Endothelial cell of umbilical vein (primary cell): ENCODE measurements around the gene SORCS1.

ENCODE experiments used
- CTCF ChIP-seq, 2 donors: IDR thresholded peaks; 1 replicate in 1 of 2; 2 replicates in 1 of 2; pipeline ENCODE4 v1.5.1; 2011; ENCODE audit warnings: low read length in 2 of 2, mild to moderate bottlenecking in 2 of 2, moderate library complexity in 2 of 2, control low read depth in 1 of 2, inconsistent platforms in 1 of 2, low read depth in 1 of 2; ENCODE audit not compliant: insufficient read depth in 1 of 2; ENCODE audit errors: extremely low read depth in 1 of 2
- EZH2 ChIP-seq: IDR thresholded peaks from 2 replicates; pipeline ENCODE4 v1.6.1; 2012; ENCODE audit warnings: borderline replicate concordance, low read depth, mild to moderate bottlenecking, moderate library complexity, low read length, inconsistent platforms; ENCODE audit not compliant: severe bottlenecking
- GATA2 ChIP-seq: IDR thresholded peaks from 2 replicates; pipeline ENCODE4 v1.7.0; 2011; ENCODE audit warnings: low read depth, mild to moderate bottlenecking, moderate library complexity, mixed read lengths, low read length; ENCODE audit not compliant: insufficient read length, insufficient read depth
- JUN ChIP-seq: IDR thresholded peaks from 2 replicates; pipeline ENCODE4 v1.6.1; 2011; ENCODE audit warnings: borderline replicate concordance, low read depth; ENCODE audit not compliant: insufficient read length, insufficient read depth
- POLR2A ChIP-seq: IDR thresholded peaks from 2 replicates; pipeline ENCODE4 v1.6.1; 2012; ENCODE audit warnings: low read depth, mild to moderate bottlenecking, control low read depth, low read length
- POLR2AphosphoS5 ChIP-seq: IDR thresholded peaks from 2 replicates; pipeline ENCODE4 v1.6.1; 2012; ENCODE audit warnings: low read depth, mild to moderate bottlenecking, control low read depth, low read length, moderate library complexity; ENCODE audit not compliant: insufficient read depth

- TF ChIP-seq EZH2: no peak
- no peak for TF ChIP-seq CTCF (IDR thresholded peaks at IDR 0.05; ENCODE audit: extremely low read depth in 1 of 2, insufficient read depth in 1 of 2, low read depth in 1 of 2, low read length in 2 of 2)
- no peak for TF ChIP-seq POLR2AphosphoS5
- no peak for TF ChIP-seq POLR2A
- TF ChIP-seq JUN: no peak
- no peak for TF ChIP-seq GATA2
Observed at GRCh38 chr10:106874604-106874889, 290.0 kb downstream of the SORCS1 start.
